MG63 (cell line): ENCODE data around the gene TTC7B. TPM values are rescaled to one million over a fixed set of nuclear protein-coding genes. Genes with fewer than 3 reads are reported as not detected.
A peak's percentile ranks its signal among the peaks of the same experiment; 100 is the strongest.

ENCODE experiments used
- DNase-seq: peaks from one replicate; pipeline ENCODE4 v3.0.0-alpha.2; 2020
- H3K27me3 ChIP-seq: fragments of 250-450 bp; sonication (Bioruptor Pico); 2 replicates; pipeline ENCODE4 v1.5.1; 2020; ENCODE audit warnings: mild to moderate bottlenecking, moderate library complexity
- H3K36me3 ChIP-seq: fragments of 250-450 bp; sonication (Bioruptor Pico); 2 replicates; pipeline ENCODE4 v1.5.1; 2020; ENCODE audit warnings: mild to moderate bottlenecking, moderate library complexity
- H3K4me3 ChIP-seq: fragments of 250-450 bp; sonication (Bioruptor Pico); 2 replicates; pipeline ENCODE4 v1.5.1; 2020; ENCODE audit warnings: mild to moderate bottlenecking, moderate library complexity
- H3K9me3 ChIP-seq: fragments of 250-450 bp; sonication (Bioruptor Pico); 2 replicates; pipeline ENCODE4 v1.5.1; 2020; ENCODE audit warnings: mild to moderate bottlenecking, moderate library complexity
- total RNA-seq: library from RNA; depleted of rRNA; stranded (reverse); fragments of >200 nt; shearing (Covaris generic); gene quantifications from 2 replicates; pipeline ENCODE4 v1.2.3, GENCODE V29; 2014; ENCODE audit warnings: low replicate concordance

TTC7B gene
- total RNA-seq, 1 experiment from 2014 or later = 30.0 TPM

- DNase-seq = no peak
- H3K4me3 ChIP-seq = no peak overlapping the region
- H3K27me3 ChIP-seq = no peaks in the 10 kb centered on the region
- no peaks in the 10 kb centered on the region for H3K36me3 ChIP-seq
- H3K9me3 ChIP-seq = no peaks in the 10 kb centered on the region
These were observed 171.3 kb downstream of the TTC7B start for GRCh38 chr14:90644882-90645281.

- H3K27me3 ChIP-seq = no peaks in the 10 kb centered on the region
- DNase-seq = no peak
- no peaks in the 10 kb centered on the region for H3K36me3 ChIP-seq
- no peak overlapping the region for H3K4me3 ChIP-seq
- H3K9me3 ChIP-seq = no peaks in the 10 kb centered on the region
These were observed 172.1 kb downstream of the TTC7B start for GRCh38 chr14:90643982-90644670.

GRCh38 chr14:90642244-90642717, 173.9 kb downstream of the TTC7B start:
- Histone ChIP-seq H3K9me3 (no peaks in the 10 kb centered on the region), H3K36me3 (no peaks in the 10 kb centered on the region), H3K27me3 (no peaks in the 10 kb centered on the region), H3K4me3 (no peak overlapping the region)
- no peak for DNase-seq

- DNase-seq = no peak
- H3K36me3 ChIP-seq = no peaks in the 10 kb centered on the region
- H3K27me3 ChIP-seq = no peaks in the 10 kb centered on the region
- H3K4me3 ChIP-seq = no peak overlapping the region
- H3K9me3 ChIP-seq = no peaks in the 10 kb centered on the region
These were observed 174.5 kb downstream of the TTC7B start for GRCh38 chr14:90641615-90642243.

- Histone ChIP-seq H3K27me3 (no peaks in the 10 kb centered on the region), H3K36me3 (no peaks in the 10 kb centered on the region), H3K4me3 (no peak overlapping the region), H3K9me3 (no peaks in the 10 kb centered on the region)
- DNase-seq = no peak
These were observed 175.1 kb downstream of the TTC7B start for GRCh38 chr14:90641168-90641567.

GRCh38 chr14:90639641-90640040, 176.6 kb downstream of the TTC7B start:
- Histone ChIP-seq H3K9me3 (no peaks in the 10 kb centered on the region), H3K4me3 (no peak overlapping the region), H3K27me3 (no peaks in the 10 kb centered on the region), H3K36me3 (no peaks in the 10 kb centered on the region)
- no peak for DNase-seq

GRCh38 chr14:90632871-90633270, 183.4 kb downstream of the TTC7B start:
- Histone ChIP-seq H3K27me3 (no peaks in the 10 kb centered on the region), H3K9me3 (no peaks in the 10 kb centered on the region), H3K4me3 (no peak overlapping the region), H3K36me3 (no peaks in the 10 kb centered on the region)
- no peak for DNase-seq

- Histone ChIP-seq H3K27me3 (no peaks in the 10 kb centered on the region), H3K36me3 (no peaks in the 10 kb centered on the region), H3K4me3 (no peak overlapping the region), H3K9me3 (no peaks in the 10 kb centered on the region)
- DNase-seq = no peak
These were observed 183.8 kb downstream of the TTC7B start for GRCh38 chr14:90632451-90632850.

GRCh38 chr14:90630171-90630806, 185.9 kb downstream of the TTC7B start:
- no peak for DNase-seq
- Histone ChIP-seq H3K9me3 (no peaks in the 10 kb centered on the region), H3K27me3 (no peaks in the 10 kb centered on the region), H3K36me3 (no peaks in the 10 kb centered on the region), H3K4me3 (no peak overlapping the region)

- Histone ChIP-seq H3K36me3 (no peaks in the 10 kb centered on the region), H3K27me3 (no peaks in the 10 kb centered on the region), H3K4me3 (no peak overlapping the region), H3K9me3 (no peaks in the 10 kb centered on the region)
- DNase-seq = peak; percentile 22
These were observed 186.8 kb downstream of the TTC7B start for GRCh38 chr14:90629471-90629870.

GRCh38 chr14:90628825-90629224, 187.4 kb downstream of the TTC7B start:
- Histone ChIP-seq H3K9me3 (no peaks in the 10 kb centered on the region), H3K36me3 (no peaks in the 10 kb centered on the region)

GRCh38 chr14:90627478-90627877, 188.8 kb downstream of the TTC7B start:
- DNase-seq = no peak
- H3K27me3 ChIP-seq = no peaks in the 10 kb centered on the region
- H3K4me3 ChIP-seq = no peak overlapping the region
- H3K9me3 ChIP-seq = no peaks in the 10 kb centered on the region
- no peaks in the 10 kb centered on the region for H3K36me3 ChIP-seq

More at GRCh38 chr14:90628825-90629224, 187.4 kb downstream of the TTC7B start:
- no peak for DNase-seq
- no peak overlapping the region for H3K4me3 ChIP-seq
- H3K27me3 ChIP-seq = no peaks in the 10 kb centered on the region

GRCh38 chr14:90626550-90626949, 189.7 kb downstream of the TTC7B start:
- H3K4me3 ChIP-seq = no peak overlapping the region
- no peaks in the 10 kb centered on the region for H3K9me3 ChIP-seq
- no peaks in the 10 kb centered on the region for H3K27me3 ChIP-seq
- no peaks in the 10 kb centered on the region for H3K36me3 ChIP-seq
- DNase-seq = no peak

GRCh38 chr14:90625445-90625844, 190.8 kb downstream of the TTC7B start:
- no peak for DNase-seq
- Histone ChIP-seq H3K27me3 (no peaks in the 10 kb centered on the region), H3K36me3 (no peaks in the 10 kb centered on the region), H3K9me3 (no peaks in the 10 kb centered on the region), H3K4me3 (no peak overlapping the region)

GRCh38 chr14:90624732-90625400, 191.4 kb downstream of the TTC7B start:
- Histone ChIP-seq H3K9me3 (no peaks in the 10 kb centered on the region), H3K4me3 (no peak overlapping the region), H3K36me3 (no peaks in the 10 kb centered on the region), H3K27me3 (no peaks in the 10 kb centered on the region)
- DNase-seq = no peak

- Histone ChIP-seq H3K9me3 (no peaks in the 10 kb centered on the region), H3K36me3 (no peaks in the 10 kb centered on the region), H3K4me3 (no peak overlapping the region), H3K27me3 (no peaks in the 10 kb centered on the region)
- peak; percentile 51 for DNase-seq
These were observed 192.0 kb downstream of the TTC7B start for GRCh38 chr14:90624227-90624626.

GRCh38 chr14:90621201-90621600, 195.0 kb downstream of the TTC7B start:
- Histone ChIP-seq H3K4me3 (no peak overlapping the region), H3K27me3 (no peaks in the 10 kb centered on the region), H3K9me3 (no peaks in the 10 kb centered on the region), H3K36me3 (no peaks in the 10 kb centered on the region)
- no peak for DNase-seq
